ENCODE data around the gene NHLRC1.

DNA sequence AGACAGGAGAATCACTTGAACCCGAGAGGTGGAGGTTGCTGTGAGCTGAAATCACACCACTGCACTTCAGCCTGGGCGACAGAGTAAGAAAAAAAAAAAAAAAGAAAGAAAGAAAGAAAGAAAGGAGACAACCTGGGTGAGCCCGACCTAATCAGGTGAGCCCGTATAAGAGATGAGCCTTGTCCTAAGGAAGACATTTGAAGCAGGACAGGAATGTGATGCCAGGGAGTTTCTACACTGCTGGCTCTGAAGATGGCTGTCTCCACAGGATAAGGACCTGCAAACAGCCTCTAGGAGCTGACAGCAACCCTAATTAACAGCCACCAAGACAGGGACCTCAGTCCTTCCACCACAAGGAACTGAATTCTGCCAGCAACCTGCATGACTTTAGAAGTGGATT, 41.9 kb downstream of the NHLRC1 start:
- TF ChIP-seq, protein P1, sequence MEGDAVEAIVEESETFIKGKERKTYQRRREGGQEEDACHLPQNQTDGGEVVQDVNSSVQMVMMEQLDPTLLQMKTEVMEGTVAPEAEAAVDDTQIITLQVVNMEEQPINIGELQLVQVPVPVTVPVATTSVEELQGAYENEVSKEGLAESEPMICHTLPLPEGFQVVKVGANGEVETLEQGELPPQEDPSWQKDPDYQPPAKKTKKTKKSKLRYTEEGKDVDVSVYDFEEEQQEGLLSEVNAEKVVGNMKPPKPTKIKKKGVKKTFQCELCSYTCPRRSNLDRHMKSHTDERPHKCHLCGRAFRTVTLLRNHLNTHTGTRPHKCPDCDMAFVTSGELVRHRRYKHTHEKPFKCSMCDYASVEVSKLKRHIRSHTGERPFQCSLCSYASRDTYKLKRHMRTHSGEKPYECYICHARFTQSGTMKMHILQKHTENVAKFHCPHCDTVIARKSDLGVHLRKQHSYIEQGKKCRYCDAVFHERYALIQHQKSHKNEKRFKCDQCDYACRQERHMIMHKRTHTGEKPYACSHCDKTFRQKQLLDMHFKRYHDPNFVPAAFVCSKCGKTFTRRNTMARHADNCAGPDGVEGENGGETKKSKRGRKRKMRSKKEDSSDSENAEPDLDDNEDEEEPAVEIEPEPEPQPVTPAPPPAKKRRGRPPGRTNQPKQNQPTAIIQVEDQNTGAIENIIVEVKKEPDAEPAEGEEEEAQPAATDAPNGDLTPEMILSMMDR (IDR thresholded peaks at IDR 0.05): no peak
- no peak for TF ChIP-seq POLR2A (IDR thresholded peaks at IDR 0.05)
